ENCODE data around the gene MAST4. TPM values are rescaled to one million over a fixed set of nuclear protein-coding genes. Genes with fewer than 3 reads are reported as not detected.

MAST4 gene
- total and polyA plus RNA-seq, 4 donors, result 3.7 to 9.5 (median 6.5) TPM

DNA sequence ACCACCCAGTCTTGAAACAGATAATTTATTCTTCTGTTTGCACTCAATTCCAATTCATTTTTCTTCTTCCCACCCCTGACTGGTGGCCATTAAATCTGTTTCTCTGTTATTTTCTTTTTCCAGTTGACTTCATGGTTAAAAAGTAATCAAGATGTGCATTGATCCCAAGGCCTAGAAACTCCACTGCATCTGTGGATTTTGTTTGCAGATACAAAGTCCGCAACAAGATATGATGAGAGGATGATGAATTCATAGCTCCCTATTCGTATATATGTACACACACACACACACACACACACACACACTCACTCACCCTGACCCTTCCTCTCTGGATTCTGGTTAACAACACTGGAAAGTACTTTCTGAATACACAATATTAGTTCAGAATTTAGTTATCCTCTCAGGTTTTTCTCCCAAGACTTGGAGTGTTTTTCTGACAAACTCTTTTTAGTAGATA, 548.0 kb downstream of the MAST4 start:
- 34% methylated on average over 2 of the region's 2 CpGs for WGBS

More for the DNA sequence above, 548.0 kb downstream of the MAST4 start:
- H3K9me3 ChIP-seq (ENCODE audit: control insufficient read depth in 4 of 4, low read length in 3 of 4), result no peaks in the 10 kb centered on the region
- no peak overlapping the region for H3K9ac ChIP-seq (ENCODE audit: low read depth in 1 of 2, low read length in 2 of 2)
- peaks cover 0 to 28% (median 17%) of the 10 kb centered on the region in 4 donors for H3K4me1 ChIP-seq (ENCODE audit: control insufficient read depth in 4 of 4, insufficient read depth in 4 of 4, low read length in 3 of 4)
- no peaks in the 10 kb centered on the region for H3K27me3 ChIP-seq (ENCODE audit: control insufficient read depth in 4 of 4, insufficient read depth in 4 of 4, low read length in 3 of 4)
- peak; percentile 94 to 95 for TF ChIP-seq HNF4A (conservative IDR thresholded peaks at IDR 0.05)
- TF ChIP-seq, protein P1, sequence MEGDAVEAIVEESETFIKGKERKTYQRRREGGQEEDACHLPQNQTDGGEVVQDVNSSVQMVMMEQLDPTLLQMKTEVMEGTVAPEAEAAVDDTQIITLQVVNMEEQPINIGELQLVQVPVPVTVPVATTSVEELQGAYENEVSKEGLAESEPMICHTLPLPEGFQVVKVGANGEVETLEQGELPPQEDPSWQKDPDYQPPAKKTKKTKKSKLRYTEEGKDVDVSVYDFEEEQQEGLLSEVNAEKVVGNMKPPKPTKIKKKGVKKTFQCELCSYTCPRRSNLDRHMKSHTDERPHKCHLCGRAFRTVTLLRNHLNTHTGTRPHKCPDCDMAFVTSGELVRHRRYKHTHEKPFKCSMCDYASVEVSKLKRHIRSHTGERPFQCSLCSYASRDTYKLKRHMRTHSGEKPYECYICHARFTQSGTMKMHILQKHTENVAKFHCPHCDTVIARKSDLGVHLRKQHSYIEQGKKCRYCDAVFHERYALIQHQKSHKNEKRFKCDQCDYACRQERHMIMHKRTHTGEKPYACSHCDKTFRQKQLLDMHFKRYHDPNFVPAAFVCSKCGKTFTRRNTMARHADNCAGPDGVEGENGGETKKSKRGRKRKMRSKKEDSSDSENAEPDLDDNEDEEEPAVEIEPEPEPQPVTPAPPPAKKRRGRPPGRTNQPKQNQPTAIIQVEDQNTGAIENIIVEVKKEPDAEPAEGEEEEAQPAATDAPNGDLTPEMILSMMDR (IDR thresholded peaks at IDR 0.05; ENCODE audit: low read depth, low read length, missing input control), result no peak
- peak; percentile 82 for TF ChIP-seq HNF4G (IDR thresholded peaks at IDR 0.05)
- peak; percentile 30 for TF ChIP-seq NR2F2 (IDR thresholded peaks at IDR 0.05)
- no peak for TF ChIP-seq ZBTB33 (IDR thresholded peaks at IDR 0.05)
- peak; percentile 52 to 75 for TF ChIP-seq RXRA (IDR thresholded peaks at IDR 0.05)
- TF ChIP-seq FOXA2 (IDR thresholded peaks at IDR 0.05), result peak; percentile 65
- TF ChIP-seq SP1 (IDR thresholded peaks at IDR 0.05), result peak; percentile 86
- TF ChIP-seq, protein P2, sequence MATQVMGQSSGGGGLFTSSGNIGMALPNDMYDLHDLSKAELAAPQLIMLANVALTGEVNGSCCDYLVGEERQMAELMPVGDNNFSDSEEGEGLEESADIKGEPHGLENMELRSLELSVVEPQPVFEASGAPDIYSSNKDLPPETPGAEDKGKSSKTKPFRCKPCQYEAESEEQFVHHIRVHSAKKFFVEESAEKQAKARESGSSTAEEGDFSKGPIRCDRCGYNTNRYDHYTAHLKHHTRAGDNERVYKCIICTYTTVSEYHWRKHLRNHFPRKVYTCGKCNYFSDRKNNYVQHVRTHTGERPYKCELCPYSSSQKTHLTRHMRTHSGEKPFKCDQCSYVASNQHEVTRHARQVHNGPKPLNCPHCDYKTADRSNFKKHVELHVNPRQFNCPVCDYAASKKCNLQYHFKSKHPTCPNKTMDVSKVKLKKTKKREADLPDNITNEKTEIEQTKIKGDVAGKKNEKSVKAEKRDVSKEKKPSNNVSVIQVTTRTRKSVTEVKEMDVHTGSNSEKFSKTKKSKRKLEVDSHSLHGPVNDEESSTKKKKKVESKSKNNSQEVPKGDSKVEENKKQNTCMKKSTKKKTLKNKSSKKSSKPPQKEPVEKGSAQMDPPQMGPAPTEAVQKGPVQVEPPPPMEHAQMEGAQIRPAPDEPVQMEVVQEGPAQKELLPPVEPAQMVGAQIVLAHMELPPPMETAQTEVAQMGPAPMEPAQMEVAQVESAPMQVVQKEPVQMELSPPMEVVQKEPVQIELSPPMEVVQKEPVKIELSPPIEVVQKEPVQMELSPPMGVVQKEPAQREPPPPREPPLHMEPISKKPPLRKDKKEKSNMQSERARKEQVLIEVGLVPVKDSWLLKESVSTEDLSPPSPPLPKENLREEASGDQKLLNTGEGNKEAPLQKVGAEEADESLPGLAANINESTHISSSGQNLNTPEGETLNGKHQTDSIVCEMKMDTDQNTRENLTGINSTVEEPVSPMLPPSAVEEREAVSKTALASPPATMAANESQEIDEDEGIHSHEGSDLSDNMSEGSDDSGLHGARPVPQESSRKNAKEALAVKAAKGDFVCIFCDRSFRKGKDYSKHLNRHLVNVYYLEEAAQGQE (IDR thresholded peaks at IDR 0.05), result peak; percentile 32
- peak; percentile 26 to 59 for TF ChIP-seq JUND (IDR thresholded peaks at IDR 0.05)
- TF ChIP-seq, protein P3, sequence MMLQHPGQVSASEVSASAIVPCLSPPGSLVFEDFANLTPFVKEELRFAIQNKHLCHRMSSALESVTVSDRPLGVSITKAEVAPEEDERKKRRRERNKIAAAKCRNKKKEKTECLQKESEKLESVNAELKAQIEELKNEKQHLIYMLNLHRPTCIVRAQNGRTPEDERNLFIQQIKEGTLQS (IDR thresholded peaks at IDR 0.05), result peak; percentile 63
- no peak for TF ChIP-seq TAF1 (conservative IDR thresholded peaks at IDR 0.05)
- TF ChIP-seq YY1 (IDR thresholded peaks at IDR 0.05), result peak; percentile 94
- peak; percentile 70 for TF ChIP-seq FOXA1 (IDR thresholded peaks at IDR 0.05)
- TF ChIP-seq GABPA (IDR thresholded peaks at IDR 0.05 in 1 of 2, conservative IDR thresholded peaks at IDR 0.05 in 1 of 2), result no peak
- peak; percentile 57 for TF ChIP-seq MAX (IDR thresholded peaks at IDR 0.05)
- TF ChIP-seq RAD21 (IDR thresholded peaks at IDR 0.05), result peak; percentile 48 to 58
- TF ChIP-seq EGR1 (IDR thresholded peaks at IDR 0.05; ENCODE audit: low read depth in 2 of 2), result no peak
- no peak overlapping the region for H3K4me3 ChIP-seq (ENCODE audit: low read depth in 1 of 3, low read length in 3 of 3)
- peak overlapping the region; percentile 24 to 39 for H3K27ac ChIP-seq (ENCODE audit: low read depth in 1 of 2, low read length in 2 of 2)
- peaks cover 2 to 40% (median 9%) of the 10 kb centered on the region in 4 donors for H3K36me3 ChIP-seq (ENCODE audit: control insufficient read depth in 4 of 4, insufficient read depth in 3 of 4, low read depth in 1 of 4, low read length in 3 of 4)
- no peak for DNase-seq (ENCODE audit: low spot score)

Measured in liver (tissue), 9 donors.